Brain pericyte (primary cell): ENCODE results near the gene ZNF530.

Experiments used
- DNase-seq: peaks from one replicate; pipeline ENCODE4 v3.0.0-alpha.2; 2012; ENCODE audit warnings: low read depth, low spot score

Gene ZNF530

GRCh38 chr19:57613941-57614743 is 14.5 kb downstream of the ZNF530 start, which contains the start of gene ZNF134:
Gene ZNF134 (plus strand): TSS chr19:57614242. CDS start chr19:57619469, 5,227 bp downstream.
- DNase-seq, result peak; percentile 57

GRCh38 chr19:57615346-57615745 is 15.7 kb downstream of the ZNF530 start:
- no peak for DNase-seq

- DNase-seq, result no peak
These were observed 21.1 kb downstream of the ZNF530 start for GRCh38 chr19:57620673-57621348.

DNA sequence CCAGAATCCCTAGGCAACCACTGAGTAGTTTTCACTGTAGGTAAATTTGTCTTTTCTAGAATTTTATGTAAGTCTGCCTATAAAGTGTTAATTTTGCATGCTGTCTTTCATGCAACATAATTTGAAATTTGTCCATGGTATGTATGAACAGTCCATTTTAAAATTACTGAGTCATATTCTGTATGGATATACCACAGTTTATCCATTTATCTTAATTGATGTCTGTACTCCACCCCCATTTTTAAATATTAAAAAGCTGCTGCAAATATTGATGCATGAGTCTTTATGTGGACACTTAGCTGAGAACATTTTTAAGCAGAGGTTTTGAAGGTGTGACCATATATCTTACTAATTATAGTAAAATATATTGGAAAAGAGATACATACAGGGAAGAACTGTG is 23.4 kb downstream of the ZNF530 start:
- DNase-seq, result no peak

- DNase-seq, result peak; percentile 75
These were observed 33.5 kb downstream of the ZNF530 start, which contains the start of gene ZNF211 for GRCh38 chr19:57632987-57633831. Gene ZNF211 (plus strand): TSS chr19:57633168. CDS start chr19:57633347, 179 bp downstream.

- no peak for DNase-seq
These were observed 34.1 kb downstream of the ZNF530 start for GRCh38 chr19:57633832-57634131.

DNA sequence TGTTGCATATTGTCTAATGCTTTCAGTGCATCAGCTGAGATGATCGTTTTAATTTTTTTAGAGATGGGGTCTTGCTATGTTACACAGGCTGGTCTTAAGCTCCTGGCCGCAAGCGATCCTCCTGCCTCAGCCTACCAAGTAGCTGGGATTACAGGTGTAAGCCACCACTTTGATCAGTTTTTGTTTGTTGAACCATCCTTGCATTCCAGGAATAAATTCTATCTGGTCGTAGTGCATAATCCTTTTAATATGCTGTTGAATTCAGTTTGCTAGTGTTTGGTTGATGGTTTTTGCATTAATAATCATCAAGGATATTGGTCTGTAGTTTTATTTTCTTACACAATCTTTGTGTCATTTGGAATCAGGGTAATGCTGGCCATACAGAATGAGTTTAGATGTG is 37.7 kb downstream of the ZNF530 start:
- DNase-seq, result no peak

DNA sequence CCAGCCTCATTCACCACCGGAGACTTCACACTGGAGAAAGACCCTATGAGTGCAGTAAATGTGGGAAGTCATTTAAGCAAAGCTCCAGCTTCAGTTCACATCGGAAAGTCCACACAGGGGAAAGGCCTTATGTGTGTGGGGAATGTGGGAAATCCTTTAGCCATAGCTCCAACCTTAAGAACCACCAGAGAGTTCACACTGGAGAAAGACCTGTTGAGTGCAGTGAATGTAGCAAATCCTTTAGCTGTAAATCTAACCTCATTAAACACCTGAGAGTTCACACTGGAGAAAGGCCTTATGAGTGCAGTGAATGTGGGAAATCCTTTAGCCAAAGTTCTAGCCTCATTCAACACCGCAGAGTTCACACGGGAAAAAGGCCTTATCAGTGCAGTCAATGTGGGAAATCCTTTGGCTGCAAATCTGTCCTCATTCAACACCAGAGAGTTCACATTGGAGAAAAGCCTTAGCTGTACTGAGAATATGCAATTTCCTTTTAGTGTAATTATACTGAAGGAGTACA is 42.1 kb downstream of the ZNF530 start:
- no peak for DNase-seq

DNA sequence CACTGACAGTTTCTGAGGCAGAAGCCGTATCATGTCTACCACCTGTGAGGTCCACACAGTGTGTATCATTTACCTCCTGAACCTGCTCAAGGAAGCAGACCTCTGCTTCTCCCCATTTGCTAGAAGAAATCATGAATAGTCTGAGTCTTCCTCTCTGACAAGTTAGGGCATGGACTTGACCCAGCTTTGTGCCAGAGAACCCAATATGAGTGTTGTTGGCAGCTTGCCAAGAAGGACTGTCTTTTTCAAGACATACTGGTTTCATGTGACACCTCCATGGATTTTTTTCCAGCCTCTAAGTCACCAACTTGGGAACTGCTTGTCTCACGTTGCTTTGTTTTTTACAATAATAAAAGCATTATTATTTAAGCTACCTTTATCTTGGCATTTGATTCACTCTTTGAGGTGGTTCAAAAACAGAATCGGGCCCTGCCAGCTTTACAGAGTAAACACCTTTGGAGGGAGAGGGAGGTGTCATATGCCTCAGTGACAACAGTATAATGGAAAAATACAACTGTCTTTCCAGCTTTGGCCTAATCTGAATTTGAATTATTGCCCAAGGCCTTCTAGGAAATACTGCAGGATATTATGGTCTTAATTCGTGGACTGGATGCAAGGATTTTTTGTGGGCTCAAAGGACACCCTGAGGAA is 42.8 kb downstream of the ZNF530 start:
- no peak for DNase-seq

GRCh38 chr19:57643734-57644133 is 44.0 kb downstream of the ZNF530 start:
- DNase-seq, result no peak

DNA sequence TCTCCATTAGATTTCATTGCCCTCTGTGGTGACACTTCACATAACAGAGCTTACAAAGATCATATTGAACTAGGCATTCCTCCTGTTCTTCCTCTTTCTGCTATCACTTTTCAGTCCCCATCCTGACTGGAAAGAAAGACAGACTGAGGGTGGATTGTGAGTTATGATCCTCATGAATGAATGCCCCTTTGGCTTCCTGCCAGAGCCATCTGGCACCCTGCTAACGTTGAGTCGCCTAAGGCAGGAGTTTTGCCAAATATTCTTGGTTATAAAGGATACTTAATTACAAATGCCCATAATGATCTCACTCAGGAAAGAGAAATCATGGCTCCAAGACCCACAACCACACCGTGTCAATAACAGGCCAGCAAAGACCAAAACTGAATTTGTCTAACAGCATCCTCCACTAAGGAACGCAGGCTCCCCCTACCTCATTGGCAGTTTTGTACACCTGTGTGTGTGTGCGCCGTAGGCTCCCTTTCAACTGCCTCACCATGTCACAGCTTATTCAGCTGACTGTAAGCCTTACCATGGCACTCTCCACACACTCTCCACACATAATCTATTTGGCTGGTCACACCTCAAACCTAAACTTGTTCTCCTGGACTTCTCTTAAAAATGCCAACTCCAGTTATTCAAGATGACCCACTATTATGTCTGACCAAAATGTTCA is 48.8 kb downstream of the ZNF530 start:
- no peak for DNase-seq

DNA sequence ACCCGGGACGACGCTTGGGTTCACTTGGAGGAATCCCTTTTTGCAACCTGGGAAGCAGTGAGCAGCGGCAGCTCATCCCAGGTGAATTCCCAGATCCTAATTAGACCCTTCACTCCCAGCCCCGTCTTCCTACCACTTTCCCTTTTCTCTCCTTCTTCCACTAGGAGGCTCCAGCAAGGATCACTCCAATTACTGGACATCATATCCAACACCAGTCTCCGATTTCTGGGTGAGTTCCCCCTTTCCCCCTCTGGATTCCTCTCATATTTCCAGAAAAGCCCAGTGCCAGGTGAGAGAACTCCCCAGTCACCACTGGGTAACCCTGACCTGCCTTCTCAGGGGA is 51.9 kb downstream of the ZNF530 start:
- DNase-seq, result no peak

DNA sequence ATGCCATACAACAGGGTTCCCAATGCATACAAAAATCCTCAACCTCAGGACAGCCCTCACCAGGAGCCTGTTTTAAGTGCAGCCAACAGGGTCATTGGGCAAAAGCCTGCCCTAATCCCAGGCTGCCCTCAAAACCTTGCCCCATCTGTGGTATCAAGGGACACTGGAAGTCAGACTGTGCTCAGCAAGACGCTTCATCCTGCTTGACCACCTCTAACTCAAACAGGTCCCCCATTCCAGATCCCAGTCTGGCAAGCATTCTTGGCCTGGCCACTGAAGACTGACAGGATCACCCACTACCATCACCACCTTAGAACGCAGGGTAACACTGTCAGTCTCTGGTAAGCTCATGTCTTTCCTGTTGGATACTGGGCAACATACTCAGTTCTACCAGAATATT is 54.0 kb downstream of the ZNF530 start:
- no peak for DNase-seq

GRCh38 chr19:57655443-57655842 is 55.8 kb downstream of the ZNF530 start:
- DNase-seq, result no peak

DNA sequence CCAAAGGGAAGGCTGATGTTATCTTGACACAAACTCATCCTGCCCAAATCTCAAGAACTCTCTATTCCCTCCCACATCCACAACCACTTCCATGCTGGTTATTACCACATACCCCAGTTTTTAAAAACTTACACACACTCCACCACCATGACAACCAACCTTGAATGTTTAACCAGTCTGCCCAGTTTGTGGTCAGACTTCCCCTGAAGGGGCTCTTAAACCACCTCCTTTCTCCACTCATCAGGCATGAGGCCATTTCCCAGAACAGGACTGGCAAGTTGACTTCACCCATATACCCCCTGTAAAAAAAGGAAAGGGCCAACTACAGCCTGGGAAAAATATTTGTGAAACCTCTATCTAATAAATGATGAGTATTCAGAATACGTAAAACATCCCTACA is 56.7 kb downstream of the ZNF530 start:
- DNase-seq, result no peak
